GM18505 (cell line): ENCODE measurements around the gene PPARG.
"Not testable (repeated sequence)": the region's sequence is repeated elsewhere in the genome, so short reads cannot be mapped to it uniquely, and the experiment has no call there.

Experiments used
- ATAC-seq: cut with Tn5 transposase; IDR thresholded peaks from one replicate; pipeline ENCODE4 v1.9.1; 2021; ENCODE audit not compliant: unreplicated experiment
- POLR2A ChIP-seq: IDR thresholded peaks from 4 replicates; pipeline ENCODE4 v1.6.1; 2011; ENCODE audit warnings: borderline replicate concordance; ENCODE audit not compliant: insufficient read depth, insufficient read length; ENCODE audit errors: extremely low read depth

Gene PPARG

GRCh38 chr3:12454076-12454815 lies 165.4 kb downstream of the PPARG start:
- ATAC-seq = no peak
- no peak for TF ChIP-seq POLR2A

GRCh38 chr3:12454816-12455121 lies 165.9 kb downstream of the PPARG start:
- no peak for TF ChIP-seq POLR2A
- no peak for ATAC-seq

- ATAC-seq = no peak
- TF ChIP-seq POLR2A = no peak
These were observed 166.9 kb downstream of the PPARG start for GRCh38 chr3:12455740-12456139.

GRCh38 chr3:12456441-12456840 lies 167.6 kb downstream of the PPARG start:
- TF ChIP-seq POLR2A = no peak
- no peak for ATAC-seq

- ATAC-seq = not testable (repeated sequence)
These were observed 168.5 kb downstream of the PPARG start for GRCh38 chr3:12457380-12457779.

- no peak for ATAC-seq
- no peak for TF ChIP-seq POLR2A
These were observed 170.0 kb downstream of the PPARG start for GRCh38 chr3:12458901-12459300.

- ATAC-seq = no peak
- TF ChIP-seq POLR2A = no peak
These were observed 171.3 kb downstream of the PPARG start for GRCh38 chr3:12460127-12460526.

- no peak for ATAC-seq
- TF ChIP-seq POLR2A = no peak
These were observed 172.3 kb downstream of the PPARG start for GRCh38 chr3:12461097-12461649.

- TF ChIP-seq POLR2A = no peak
- ATAC-seq = no peak
These were observed 173.5 kb downstream of the PPARG start for GRCh38 chr3:12462159-12462947.

GRCh38 chr3:12463686-12464085 lies 174.8 kb downstream of the PPARG start:
- no peak for ATAC-seq
- no peak for TF ChIP-seq POLR2A

GRCh38 chr3:12464181-12464580 lies 175.3 kb downstream of the PPARG start:
- no peak for TF ChIP-seq POLR2A
- ATAC-seq = no peak

GRCh38 chr3:12465151-12465835 lies 176.4 kb downstream of the PPARG start:
- ATAC-seq = no peak
- no peak for TF ChIP-seq POLR2A

- no peak for TF ChIP-seq POLR2A
These were observed 177.0 kb downstream of the PPARG start for GRCh38 chr3:12465836-12466225.

More at GRCh38 chr3:12465836-12466225, 177.0 kb downstream of the PPARG start:
- no peak for ATAC-seq
